ENCODE measurements around the gene ZSWIM6. TPM values are rescaled to one million over a fixed set of nuclear protein-coding genes. Genes with fewer than 3 reads are reported as not detected.

ZSWIM6 gene
- total RNA-seq, 1 experiment from 2014 or later: 10.8 TPM

DNA sequence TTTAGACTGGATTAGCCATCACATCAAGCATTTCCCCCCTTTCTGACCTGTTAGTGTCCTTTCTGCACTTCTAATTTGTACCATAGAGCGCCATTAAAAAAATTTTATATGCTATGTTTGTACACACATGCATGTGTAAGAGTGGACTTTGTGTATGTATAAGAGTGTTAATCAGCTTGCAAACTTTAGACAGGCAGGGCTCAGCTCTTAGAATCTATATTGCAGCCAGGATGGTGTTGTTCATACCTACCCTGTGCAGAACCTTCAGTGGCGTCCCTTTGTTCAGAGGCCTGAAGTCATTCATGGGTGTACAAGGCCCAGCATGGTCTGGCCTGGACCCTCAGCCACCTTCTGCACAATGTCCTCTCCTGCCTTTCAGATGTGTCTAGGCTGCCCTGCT lies 19.7 kb downstream of the ZSWIM6 start:
- CTCF ChIA-PET: no interaction called here
- POLR2A ChIA-PET: no interaction called here

DNA sequence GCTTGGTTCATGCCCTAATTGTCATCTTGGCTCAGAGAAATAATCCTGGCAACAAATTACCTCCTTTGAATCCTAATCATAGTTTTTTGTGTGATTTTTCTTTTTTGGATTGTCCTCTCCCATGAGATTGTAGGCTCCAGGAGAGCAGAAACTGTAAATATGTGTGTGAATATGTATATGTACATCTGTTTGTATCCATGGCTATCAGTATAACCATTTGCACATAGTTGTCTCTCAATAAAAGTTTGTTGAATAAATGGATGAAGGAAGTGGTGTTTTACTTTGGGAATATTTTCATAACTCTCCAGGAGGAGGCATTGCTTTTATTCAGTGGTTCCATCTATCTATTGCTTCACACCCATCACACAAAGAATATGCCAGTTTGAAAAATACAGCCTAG lies 20.1 kb downstream of the ZSWIM6 start:
- POLR2A ChIA-PET: no interaction called here
- in situ Hi-C loops (cut with HindIII; ENCODE audit: low pct_unique_long_range_greater_than_20kb, low sequenced_read_pairs): no loop called here
- no peaks in the 10 kb centered on the region for H3K4me1 ChIP-seq (ENCODE audit: control insufficient read depth, insufficient read depth, low read length)
- CTCF ChIA-PET: no interaction called here
- H3K4me3 ChIP-seq (ENCODE audit: low read depth in 2 of 2, low read length in 2 of 2): no peak overlapping the region
- DNase-seq (ENCODE audit: low read depth, low spot score): no peak
- H3K36me3 ChIP-seq (ENCODE audit: control insufficient read depth, insufficient read depth, low read length): no peaks in the 10 kb centered on the region
- H3K27ac ChIP-seq (ENCODE audit: low read length): no peak overlapping the region
- TF ChIP-seq TCF7L2 (IDR thresholded peaks at IDR 0.05; ENCODE audit: low read depth, low read length): no peak
- TF ChIP-seq, protein P1, sequence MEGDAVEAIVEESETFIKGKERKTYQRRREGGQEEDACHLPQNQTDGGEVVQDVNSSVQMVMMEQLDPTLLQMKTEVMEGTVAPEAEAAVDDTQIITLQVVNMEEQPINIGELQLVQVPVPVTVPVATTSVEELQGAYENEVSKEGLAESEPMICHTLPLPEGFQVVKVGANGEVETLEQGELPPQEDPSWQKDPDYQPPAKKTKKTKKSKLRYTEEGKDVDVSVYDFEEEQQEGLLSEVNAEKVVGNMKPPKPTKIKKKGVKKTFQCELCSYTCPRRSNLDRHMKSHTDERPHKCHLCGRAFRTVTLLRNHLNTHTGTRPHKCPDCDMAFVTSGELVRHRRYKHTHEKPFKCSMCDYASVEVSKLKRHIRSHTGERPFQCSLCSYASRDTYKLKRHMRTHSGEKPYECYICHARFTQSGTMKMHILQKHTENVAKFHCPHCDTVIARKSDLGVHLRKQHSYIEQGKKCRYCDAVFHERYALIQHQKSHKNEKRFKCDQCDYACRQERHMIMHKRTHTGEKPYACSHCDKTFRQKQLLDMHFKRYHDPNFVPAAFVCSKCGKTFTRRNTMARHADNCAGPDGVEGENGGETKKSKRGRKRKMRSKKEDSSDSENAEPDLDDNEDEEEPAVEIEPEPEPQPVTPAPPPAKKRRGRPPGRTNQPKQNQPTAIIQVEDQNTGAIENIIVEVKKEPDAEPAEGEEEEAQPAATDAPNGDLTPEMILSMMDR (IDR thresholded peaks at IDR 0.05): no peak
- no peak for TF ChIP-seq POLR2AphosphoS5 (IDR thresholded peaks at IDR 0.05; ENCODE audit: low read depth, low read length)
- TF ChIP-seq SIN3A (IDR thresholded peaks at IDR 0.05; ENCODE audit: borderline replicate concordance, insufficient read depth, low read depth, low read length): no peak
- TF ChIP-seq, protein P2, sequence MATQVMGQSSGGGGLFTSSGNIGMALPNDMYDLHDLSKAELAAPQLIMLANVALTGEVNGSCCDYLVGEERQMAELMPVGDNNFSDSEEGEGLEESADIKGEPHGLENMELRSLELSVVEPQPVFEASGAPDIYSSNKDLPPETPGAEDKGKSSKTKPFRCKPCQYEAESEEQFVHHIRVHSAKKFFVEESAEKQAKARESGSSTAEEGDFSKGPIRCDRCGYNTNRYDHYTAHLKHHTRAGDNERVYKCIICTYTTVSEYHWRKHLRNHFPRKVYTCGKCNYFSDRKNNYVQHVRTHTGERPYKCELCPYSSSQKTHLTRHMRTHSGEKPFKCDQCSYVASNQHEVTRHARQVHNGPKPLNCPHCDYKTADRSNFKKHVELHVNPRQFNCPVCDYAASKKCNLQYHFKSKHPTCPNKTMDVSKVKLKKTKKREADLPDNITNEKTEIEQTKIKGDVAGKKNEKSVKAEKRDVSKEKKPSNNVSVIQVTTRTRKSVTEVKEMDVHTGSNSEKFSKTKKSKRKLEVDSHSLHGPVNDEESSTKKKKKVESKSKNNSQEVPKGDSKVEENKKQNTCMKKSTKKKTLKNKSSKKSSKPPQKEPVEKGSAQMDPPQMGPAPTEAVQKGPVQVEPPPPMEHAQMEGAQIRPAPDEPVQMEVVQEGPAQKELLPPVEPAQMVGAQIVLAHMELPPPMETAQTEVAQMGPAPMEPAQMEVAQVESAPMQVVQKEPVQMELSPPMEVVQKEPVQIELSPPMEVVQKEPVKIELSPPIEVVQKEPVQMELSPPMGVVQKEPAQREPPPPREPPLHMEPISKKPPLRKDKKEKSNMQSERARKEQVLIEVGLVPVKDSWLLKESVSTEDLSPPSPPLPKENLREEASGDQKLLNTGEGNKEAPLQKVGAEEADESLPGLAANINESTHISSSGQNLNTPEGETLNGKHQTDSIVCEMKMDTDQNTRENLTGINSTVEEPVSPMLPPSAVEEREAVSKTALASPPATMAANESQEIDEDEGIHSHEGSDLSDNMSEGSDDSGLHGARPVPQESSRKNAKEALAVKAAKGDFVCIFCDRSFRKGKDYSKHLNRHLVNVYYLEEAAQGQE (IDR thresholded peaks at IDR 0.05; ENCODE audit: insufficient read depth in 1 of 2, low read depth in 2 of 2, low read length in 1 of 2): no peak
- peaks cover 7% of the 10 kb centered on the region; the same call in 1 of the 2 replicates for H3K9me3 ChIP-seq (ENCODE audit: control insufficient read depth, insufficient read depth, low read depth, low read length)
- intact Hi-C loops (cut with micrococcal nuclease; ENCODE audit: unreplicated experiment): no loop called here
- ATAC-seq: no peak
- no peaks in the 10 kb centered on the region for H3K27me3 ChIP-seq (ENCODE audit: control insufficient read depth, insufficient read depth, low read length)
- no TSS peak for BruUV-seq (replicated peaks)

More for the DNA sequence above, 19.7 kb downstream of the ZSWIM6 start:
- DNase-seq (ENCODE audit: low read depth, low spot score): no peak
- ATAC-seq: no peak
- H3K4me3 ChIP-seq (ENCODE audit: low read depth in 2 of 2, low read length in 2 of 2): no peak overlapping the region
- no peaks in the 10 kb centered on the region for H3K27me3 ChIP-seq (ENCODE audit: control insufficient read depth, insufficient read depth, low read length)
- in situ Hi-C loops (cut with HindIII; ENCODE audit: low pct_unique_long_range_greater_than_20kb, low sequenced_read_pairs): no loop called here
- no TSS peak for BruUV-seq (replicated peaks)
- no peak overlapping the region for H3K27ac ChIP-seq (ENCODE audit: low read length)
- TF ChIP-seq TCF7L2 (IDR thresholded peaks at IDR 0.05; ENCODE audit: low read depth, low read length): no peak
- no peak for TF ChIP-seq POLR2AphosphoS5 (IDR thresholded peaks at IDR 0.05; ENCODE audit: low read depth, low read length)
- TF ChIP-seq, protein P2 (IDR thresholded peaks at IDR 0.05; ENCODE audit: insufficient read depth in 1 of 2, low read depth in 2 of 2, low read length in 1 of 2): no peak
- no peak for TF ChIP-seq SIN3A (IDR thresholded peaks at IDR 0.05; ENCODE audit: borderline replicate concordance, insufficient read depth, low read depth, low read length)
- TF ChIP-seq, protein P1 (IDR thresholded peaks at IDR 0.05): no peak
- H3K9me3 ChIP-seq (ENCODE audit: control insufficient read depth, insufficient read depth, low read depth, low read length): peaks cover 3% of the 10 kb centered on the region; the same call in 1 of the 2 replicates
- H3K36me3 ChIP-seq (ENCODE audit: control insufficient read depth, insufficient read depth, low read length): no peaks in the 10 kb centered on the region
- no peaks in the 10 kb centered on the region for H3K4me1 ChIP-seq (ENCODE audit: control insufficient read depth, insufficient read depth, low read length)
- intact Hi-C loops (cut with micrococcal nuclease; ENCODE audit: unreplicated experiment): no loop called here
